CD4-positive, CD25-positive, alpha-beta regulatory T cell (primary cell): Measurements from ENCODE around the gene FCHO1. TPM values are rescaled to one million over a fixed set of nuclear protein-coding genes. Genes with fewer than 3 reads are reported as not detected.

ENCODE experiments used
- polyA plus RNA-seq, 4 donors: library from polyadenylated mRNA; unstranded; fragments of 300-500 nt; fragmentation: Illumina TruSeq; gene quantifications; one replicate each; pipeline ENCODE4 v1.2.3, GENCODE V29; 2021
- total RNA-seq: library from RNA; stranded (reverse); gene quantifications from one replicate; pipeline ENCODE4 v1.2.3, GENCODE V29; 2022

FCHO1 gene
- total and polyA plus RNA-seq, 5 donors from 2014 or later, result 8.3 to 71.9 (median 15.4) TPM

Other genes starting within 250 kb of the FCHO1 start
- gene PGLS, start 239.8 kb upstream of the FCHO1 start, total RNA-seq, result 49.9 TPM
- 10 to 100 TPM; 60.5 to 76.0 (median 63.8) TPM for gene PGLS, start 239.8 kb upstream of the FCHO1 start, polyA plus RNA-seq
- 40.6 TPM for gene COLGALT1, start 195.8 kb upstream of the FCHO1 start, total RNA-seq
- 10 to 100 TPM; 17.1 to 18.9 (median 17.8) TPM for gene COLGALT1, start 195.8 kb upstream of the FCHO1 start, polyA plus RNA-seq
- not detected for gene UNC13A, start 63.1 kb upstream of the FCHO1 start, total RNA-seq
- gene UNC13A, start 63.1 kb upstream of the FCHO1 start, polyA plus RNA-seq, result not detected
- 47.6 TPM for gene MAP1S, start 32.0 kb upstream of the FCHO1 start, total RNA-seq
- 10 to 100 TPM; 14.0 to 26.6 (median 20.1) TPM for gene MAP1S, start 32.0 kb upstream of the FCHO1 start, polyA plus RNA-seq
- 0.47 TPM for gene B3GNT3, start 43.7 kb downstream of the FCHO1 start, total RNA-seq
- gene B3GNT3, start 43.7 kb downstream of the FCHO1 start, polyA plus RNA-seq, result under 1 TPM in 1 of 4 donors, not detected in 3; 0.27 TPM
- 5.5 TPM for gene INSL3, start 70.0 kb downstream of the FCHO1 start, total RNA-seq
- gene INSL3, start 70.0 kb downstream of the FCHO1 start, polyA plus RNA-seq, result 1 to 10 TPM; 1.5 to 5.4 (median 2.2) TPM
- gene JAK3, start 96.5 kb downstream of the FCHO1 start, total RNA-seq, result 198 TPM
- gene JAK3, start 96.5 kb downstream of the FCHO1 start, polyA plus RNA-seq, result 100 to 1,000 TPM in 1 of 4 donors, 10 to 100 TPM in 3; 80.8 to 103 (median 88.4) TPM
- gene RPL18A, start 108.4 kb downstream of the FCHO1 start, total RNA-seq, result 2,143 TPM
- gene RPL18A, start 108.4 kb downstream of the FCHO1 start, polyA plus RNA-seq, result 1,000 to 10,000 TPM; 3,036 to 4,374 (median 3,670) TPM
- gene SLC5A5, start 120.5 kb downstream of the FCHO1 start, total RNA-seq, result 1.0 TPM
- gene SLC5A5, start 120.5 kb downstream of the FCHO1 start, polyA plus RNA-seq, result 1 to 10 TPM in 3 of 4 donors, under 1 TPM in 1; 0.76 to 1.8 (median 1.3) TPM
- 32.2 TPM for gene CCDC124, start 181.5 kb downstream of the FCHO1 start, total RNA-seq
- 10 to 100 TPM; 29.6 to 42.7 (median 33.5) TPM for gene CCDC124, start 181.5 kb downstream of the FCHO1 start, polyA plus RNA-seq
- gene KCNN1, start 215.6 kb downstream of the FCHO1 start, total RNA-seq, result not detected
- gene KCNN1, start 215.6 kb downstream of the FCHO1 start, polyA plus RNA-seq, result not detected